IMR-90 (cell line): ENCODE measurements around the gene HIF1A.

ENCODE experiments used
- CEBPB ChIP-seq: IDR thresholded peaks from 2 replicates; pipeline ENCODE4 v1.6.1; 2012; ENCODE audit warnings: low read depth, low read length, improper control_type of control experiment
- POLR2A ChIP-seq: IDR thresholded peaks from 2 replicates; pipeline ENCODE4 v1.6.1; 2012; ENCODE audit warnings: mild to moderate bottlenecking, low read depth, low read length
- TF ChIP-seq, protein P1 (sequence below): conservative IDR thresholded peaks from 2 replicates; pipeline ENCODE4 v1.5.1; 2012; ENCODE audit warnings: mild to moderate bottlenecking, low read depth, low read length, improper control_type of control experiment

DNA sequence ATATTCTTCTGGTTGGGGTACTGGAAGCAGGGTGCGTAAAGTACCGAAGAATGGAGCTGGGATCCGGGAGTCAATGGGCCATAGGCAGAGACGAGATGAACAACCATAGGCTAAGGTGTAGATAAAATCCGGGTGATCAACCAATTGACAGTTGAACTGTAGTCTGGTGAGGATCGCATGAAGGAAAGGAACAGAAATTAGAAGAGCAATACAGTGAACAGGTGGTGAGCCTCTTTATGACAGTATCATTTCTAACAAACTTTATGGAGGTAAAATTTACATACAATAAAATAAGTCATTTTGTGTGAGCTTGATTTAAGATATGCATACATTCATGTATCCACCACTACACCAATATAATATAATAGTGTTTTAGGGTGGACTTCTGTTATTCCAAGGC, 13.9 kb upstream of the HIF1A start:
- TF ChIP-seq POLR2A (no peak), CEBPB (no peak)
- TF ChIP-seq, protein P1, sequence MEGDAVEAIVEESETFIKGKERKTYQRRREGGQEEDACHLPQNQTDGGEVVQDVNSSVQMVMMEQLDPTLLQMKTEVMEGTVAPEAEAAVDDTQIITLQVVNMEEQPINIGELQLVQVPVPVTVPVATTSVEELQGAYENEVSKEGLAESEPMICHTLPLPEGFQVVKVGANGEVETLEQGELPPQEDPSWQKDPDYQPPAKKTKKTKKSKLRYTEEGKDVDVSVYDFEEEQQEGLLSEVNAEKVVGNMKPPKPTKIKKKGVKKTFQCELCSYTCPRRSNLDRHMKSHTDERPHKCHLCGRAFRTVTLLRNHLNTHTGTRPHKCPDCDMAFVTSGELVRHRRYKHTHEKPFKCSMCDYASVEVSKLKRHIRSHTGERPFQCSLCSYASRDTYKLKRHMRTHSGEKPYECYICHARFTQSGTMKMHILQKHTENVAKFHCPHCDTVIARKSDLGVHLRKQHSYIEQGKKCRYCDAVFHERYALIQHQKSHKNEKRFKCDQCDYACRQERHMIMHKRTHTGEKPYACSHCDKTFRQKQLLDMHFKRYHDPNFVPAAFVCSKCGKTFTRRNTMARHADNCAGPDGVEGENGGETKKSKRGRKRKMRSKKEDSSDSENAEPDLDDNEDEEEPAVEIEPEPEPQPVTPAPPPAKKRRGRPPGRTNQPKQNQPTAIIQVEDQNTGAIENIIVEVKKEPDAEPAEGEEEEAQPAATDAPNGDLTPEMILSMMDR, result no peak
